HG03066 (cell line): ENCODE measurements around the gene TBCEL.
A peak's percentile ranks its signal among the peaks of the same experiment; 100 is the strongest.
"Not testable (repeated sequence)": the region's sequence is repeated elsewhere in the genome, so short reads cannot be mapped to it uniquely, and the experiment has no call there.

Experiments
- ATAC-seq: cut with Tn5 transposase; IDR thresholded peaks from one replicate; pipeline ENCODE4 v1.9.1; 2021; ENCODE audit warnings: low read depth; ENCODE audit not compliant: unreplicated experiment

Gene TBCEL

DNA sequence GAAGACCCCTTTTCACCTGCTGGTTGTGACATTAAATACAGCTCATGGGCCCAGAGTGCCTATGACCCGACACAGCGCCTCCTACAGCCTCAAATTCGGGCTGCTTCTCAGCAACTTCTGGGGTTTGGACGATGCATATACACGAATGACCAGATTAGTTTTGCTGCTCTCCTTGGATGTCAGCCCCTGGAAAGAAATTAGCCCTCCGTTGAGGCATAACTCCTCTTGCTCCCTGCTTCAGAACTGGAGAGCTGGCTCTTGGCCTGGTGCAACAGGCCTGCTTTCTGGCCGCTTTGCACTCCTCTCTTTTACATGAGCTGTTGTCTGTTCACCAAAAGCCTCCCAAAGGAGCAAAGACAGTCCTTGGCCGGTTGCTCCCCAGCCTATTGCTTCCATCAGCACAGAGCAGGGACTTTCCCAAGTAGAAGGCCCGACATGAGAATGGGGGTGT lies 80.4 kb downstream of the TBCEL start:
- ATAC-seq = no peak

- no peak for ATAC-seq
Measured at GRCh38 chr11:121105063-121105480, 81.2 kb downstream of the TBCEL start.

- no peak for ATAC-seq
Measured at GRCh38 chr11:121105481-121106195, 81.7 kb downstream of the TBCEL start.

DNA sequence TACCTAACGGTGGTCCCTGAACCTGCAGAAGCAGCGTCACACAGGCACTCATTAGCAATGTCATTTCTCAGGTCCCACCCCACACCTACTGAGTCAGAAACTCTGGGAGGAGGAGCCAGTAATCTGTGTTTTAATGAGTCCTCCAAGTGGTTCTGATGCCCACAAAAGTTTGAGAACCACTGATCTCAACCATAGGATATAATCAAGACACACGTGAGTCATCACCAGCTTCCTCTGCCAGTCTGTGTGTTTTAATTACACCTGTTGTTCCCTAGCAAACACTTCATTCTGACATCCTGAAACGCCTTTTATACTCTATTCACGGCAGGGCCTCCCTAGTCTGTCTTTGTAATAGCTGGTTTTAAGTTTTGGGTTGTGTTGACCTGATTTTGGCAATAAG lies 82.9 kb downstream of the TBCEL start:
- no peak for ATAC-seq

DNA sequence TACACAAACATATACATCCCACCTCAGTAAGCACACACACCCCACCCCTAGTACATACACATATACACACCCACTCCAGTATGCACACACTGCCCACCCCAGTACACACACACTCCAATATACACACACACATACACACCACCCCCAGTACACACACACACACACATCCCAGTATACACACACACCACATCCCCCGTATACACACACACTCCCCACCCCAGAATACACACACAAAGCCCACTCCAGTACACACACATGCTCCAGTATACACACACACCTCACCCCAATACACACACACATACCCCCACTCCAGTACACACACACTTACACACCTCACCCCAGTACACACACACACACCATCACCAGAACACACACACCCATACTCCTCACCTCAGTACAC lies 84.5 kb downstream of the TBCEL start:
- ATAC-seq = no peak

DNA sequence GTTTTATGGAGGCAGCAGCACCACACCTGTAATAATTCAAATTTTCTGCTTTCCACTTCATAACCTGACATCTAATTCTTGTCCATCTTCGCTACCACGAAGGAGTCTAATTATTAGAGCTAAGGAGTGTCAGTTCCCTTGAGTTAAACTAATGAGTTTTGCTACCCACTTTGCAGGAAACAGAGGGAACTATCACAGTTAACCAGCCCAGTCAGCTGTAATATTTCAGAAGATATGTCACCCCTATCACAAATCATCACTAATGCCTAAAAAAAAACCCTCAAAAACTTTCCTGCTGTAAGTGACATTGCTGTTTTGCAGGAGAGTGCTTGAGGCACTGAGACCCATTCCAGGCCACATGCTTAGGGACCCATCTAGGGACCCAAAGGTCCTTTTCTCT lies 85.6 kb downstream of the TBCEL start:
- ATAC-seq = no peak

DNA sequence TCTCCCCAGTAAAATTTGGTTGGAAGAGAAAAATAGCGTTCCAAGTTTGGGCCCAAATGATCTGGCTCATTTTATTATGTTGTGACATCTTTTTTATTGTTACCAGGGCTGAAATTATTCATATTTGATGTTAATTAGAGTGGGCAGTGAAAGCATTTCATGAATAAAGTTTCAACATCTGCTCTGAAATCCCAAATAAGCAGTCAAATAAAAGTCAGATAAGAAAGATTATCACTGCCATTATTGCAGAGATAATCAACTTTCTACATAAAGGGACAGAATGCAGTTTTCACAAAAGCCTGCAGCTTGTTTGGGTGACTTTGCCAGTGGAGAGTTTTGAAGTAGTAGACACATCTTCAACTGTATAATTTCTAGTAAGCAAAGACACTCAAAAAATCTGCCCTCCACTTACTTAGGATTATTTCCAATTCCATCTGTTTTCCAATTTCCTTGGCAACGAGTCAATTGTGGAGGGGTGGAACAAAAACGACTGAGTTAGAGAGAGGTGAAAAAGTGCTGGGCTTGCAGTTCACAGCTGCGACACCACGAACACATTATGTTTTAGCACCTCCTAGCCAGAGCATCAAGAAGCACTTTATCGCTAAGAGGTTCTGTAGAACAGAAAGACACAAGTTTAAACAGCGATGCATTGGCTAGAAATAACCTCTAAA lies 86.1 kb downstream of the TBCEL start:
- no peak for ATAC-seq

- ATAC-seq = no peak
Measured at GRCh38 chr11:121110871-121111724, 87.2 kb downstream of the TBCEL start.

- peak; percentile 58 for ATAC-seq
Measured at GRCh38 chr11:121112498-121113455, 88.9 kb downstream of the TBCEL start.

GRCh38 chr11:121113611-121114010 lies 89.7 kb downstream of the TBCEL start:
- ATAC-seq = no peak

- not testable (repeated sequence) for ATAC-seq
Measured at GRCh38 chr11:121115024-121115423, 91.1 kb downstream of the TBCEL start.

DNA sequence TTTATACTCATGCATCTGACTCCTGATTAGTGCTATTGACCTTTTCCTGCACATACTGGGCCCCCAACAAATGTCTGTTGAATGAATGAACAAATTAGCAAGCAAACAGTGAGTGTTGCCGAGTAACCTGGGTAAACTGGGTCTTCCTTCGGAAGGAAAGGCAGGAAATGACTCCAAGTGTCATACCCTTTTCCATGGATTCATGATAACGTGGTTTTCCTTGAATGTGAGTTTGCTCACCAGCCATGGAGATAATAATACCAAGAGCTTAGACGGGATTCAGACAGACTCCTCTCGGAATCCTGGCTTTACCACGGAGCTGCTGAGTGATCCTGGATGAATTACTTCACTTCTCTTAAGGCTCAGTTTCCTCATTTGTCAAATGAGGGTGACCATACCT lies 93.9 kb downstream of the TBCEL start:
- no peak for ATAC-seq

DNA sequence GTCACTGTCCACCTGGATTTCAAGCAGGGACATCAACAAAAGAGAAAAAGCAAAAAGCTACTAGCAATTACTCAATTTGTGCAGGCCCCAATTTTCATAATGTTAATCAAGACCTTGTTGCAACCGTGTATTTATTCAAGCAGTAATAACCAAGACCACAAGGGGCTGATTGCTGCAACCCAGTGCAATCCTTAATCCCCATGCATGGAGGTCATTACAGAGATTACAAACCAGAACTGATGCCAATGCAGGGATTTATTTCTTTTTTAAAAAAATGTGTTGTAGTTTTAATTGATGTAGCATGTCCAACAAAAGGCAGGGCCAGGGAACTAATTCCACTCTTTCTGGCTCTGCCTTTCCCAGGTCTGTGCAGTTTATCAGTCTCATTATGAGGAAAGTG lies 95.5 kb downstream of the TBCEL start:
- no peak for ATAC-seq

- no peak for ATAC-seq
Measured at GRCh38 chr11:121122328-121122727, 98.4 kb downstream of the TBCEL start.

DNA sequence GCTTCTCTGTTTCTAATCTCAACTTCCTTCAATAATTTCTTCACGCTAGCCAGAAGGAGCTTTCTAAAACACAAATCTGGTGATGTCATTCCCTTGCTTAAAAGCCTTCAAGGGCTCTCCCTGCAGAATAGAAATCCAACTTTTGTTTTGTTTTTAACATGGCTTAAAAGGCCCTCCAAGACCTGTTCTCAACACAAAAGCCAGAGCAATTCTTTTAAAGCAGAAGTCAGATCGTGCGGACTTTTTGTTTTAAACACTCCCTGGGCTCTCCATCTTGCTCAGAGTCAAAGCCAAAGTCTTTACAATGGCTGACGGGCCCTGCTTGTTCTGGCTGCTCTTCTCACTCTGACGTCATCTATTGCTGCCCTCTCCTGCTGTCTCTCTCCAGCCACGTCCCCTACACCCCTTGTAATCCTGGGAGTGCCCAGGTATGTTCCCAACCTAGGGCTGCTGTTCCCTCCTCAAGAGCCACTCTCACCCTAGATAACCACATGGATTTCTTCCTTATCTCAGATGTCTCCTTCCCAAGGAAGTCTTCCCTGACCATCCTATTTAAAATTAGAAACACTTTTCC lies 99.7 kb downstream of the TBCEL start:
- no peak for ATAC-seq

DNA sequence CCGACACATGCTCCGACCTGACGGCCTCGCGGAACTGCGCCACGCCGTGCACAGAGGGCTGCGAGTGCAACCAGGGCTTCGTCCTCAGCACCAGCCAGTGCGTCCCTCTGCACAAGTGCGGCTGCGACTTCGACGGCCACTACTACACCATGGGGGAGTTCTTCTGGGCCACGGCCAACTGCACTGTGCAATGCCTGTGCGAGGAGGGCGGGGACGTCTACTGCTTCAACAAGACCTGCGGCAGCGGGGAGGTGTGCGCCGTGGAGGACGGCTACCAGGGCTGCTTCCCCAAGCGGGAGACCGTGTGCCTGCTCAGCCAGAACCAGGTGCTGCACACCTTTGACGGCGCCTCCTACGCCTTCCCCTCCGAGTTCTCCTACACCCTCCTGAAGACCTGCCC lies 103.9 kb downstream of the TBCEL start:
- no peak for ATAC-seq

- no peak for ATAC-seq
Measured at GRCh38 chr11:121129362-121130340, 105.7 kb downstream of the TBCEL start.

DNA sequence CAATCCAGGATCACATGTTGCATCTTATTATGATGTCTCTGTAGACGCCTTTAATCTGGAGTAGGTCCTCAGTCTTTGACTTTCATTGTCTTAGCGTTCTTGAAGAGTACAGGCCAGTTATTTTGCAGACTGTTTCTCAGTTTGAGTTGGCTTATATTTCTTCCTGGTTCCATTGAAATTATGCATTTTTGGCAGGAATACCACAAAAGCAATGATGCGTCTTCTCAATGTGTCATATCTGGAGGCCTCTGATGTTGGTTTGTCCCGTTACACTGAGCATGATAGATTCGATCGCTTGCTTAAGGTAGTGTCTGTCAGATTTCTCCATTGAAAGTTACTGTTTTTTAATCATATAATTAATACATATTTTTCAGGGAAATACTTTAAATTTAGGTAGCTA lies 107.8 kb downstream of the TBCEL start:
- no peak for ATAC-seq
